Stimulated activated memory B cell treated with anti-CD40 and anti-IgM and Interleukin-4, amounts not matched to agents 10 μg/mL and 1 μg/mL and 100 μg/mL, for 72 hours (primary cell): ENCODE results near the gene APPL2.
"Not testable (repeated sequence)": the region's sequence is repeated elsewhere in the genome, so short reads cannot be mapped to it uniquely, and the experiment has no call there.

Experiments used
- ATAC-seq: fragments of 150-1000 bp; cut with Tn5 transposase; 2 replicates; pipeline ENCODE4 v1.10.0; 2021
- H3K27ac Mint-ChIP-seq: one replicate; pipeline ENCODE4 v1.8.0; 2022; ENCODE audit warnings: mild to moderate bottlenecking, mixed read lengths
- H3K27me3 Mint-ChIP-seq: one replicate; pipeline ENCODE4 v1.8.0; 2022; ENCODE audit warnings: mixed read lengths
- H3K36me3 Mint-ChIP-seq: one replicate; pipeline ENCODE4 v1.8.0; 2022; ENCODE audit warnings: mixed read lengths
- H3K4me1 Mint-ChIP-seq: one replicate; pipeline ENCODE4 v1.8.0; 2022; ENCODE audit warnings: mixed read lengths
- H3K4me3 Mint-ChIP-seq: one replicate; pipeline ENCODE4 v1.8.0; 2022; ENCODE audit warnings: mild to moderate bottlenecking, moderate library complexity, mixed read lengths
- H3K9me3 Mint-ChIP-seq: one replicate; pipeline ENCODE4 v1.8.0; 2022; ENCODE audit warnings: mixed read lengths

The APPL2 gene

GRCh38 chr12:105264771-105265170, 28.8 kb upstream of the APPL2 start:
- peaks cover 19% of the 10 kb centered on the region for H3K27me3 Mint-ChIP-seq

DNA sequence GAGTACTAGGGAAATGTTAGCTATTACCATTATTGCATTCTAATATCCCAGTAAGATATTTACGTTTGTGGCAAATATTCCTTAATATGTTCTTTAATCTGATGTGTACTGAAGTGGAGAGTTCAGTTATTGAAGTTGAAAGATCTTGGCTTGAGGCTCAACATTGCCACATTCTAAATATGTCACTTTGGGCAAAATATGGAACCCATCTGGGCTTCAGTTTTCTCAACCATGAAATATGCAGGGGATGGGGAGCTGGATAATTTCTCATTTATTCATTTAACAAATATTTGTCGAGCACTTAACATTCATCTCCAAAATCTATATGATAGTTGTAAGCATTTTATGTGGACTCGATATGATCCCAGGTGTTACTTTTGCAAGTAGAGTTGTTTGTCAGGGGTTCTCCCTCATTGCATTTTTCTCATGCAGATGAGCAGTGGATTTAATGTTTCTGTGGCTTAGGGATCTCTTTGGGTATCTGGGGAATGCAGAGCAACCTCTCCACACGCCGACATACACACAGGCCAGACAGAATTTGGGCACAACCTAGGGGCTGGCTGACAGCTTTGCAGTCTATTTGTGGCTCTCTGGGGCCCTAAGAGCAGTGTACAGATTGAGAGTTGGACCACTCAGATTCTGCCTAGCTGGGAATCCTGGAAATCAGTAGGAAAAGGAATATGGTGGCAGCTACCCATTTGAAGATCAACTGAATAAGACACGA, 26.6 kb upstream of the APPL2 start:
- Mint-ChIP-seq H3K27me3 (peaks cover 19% of the 10 kb centered on the region), H3K9me3 (no peaks in the 10 kb centered on the region), H3K27ac (no peak overlapping the region), H3K4me1 (peaks cover 13% of the 10 kb centered on the region), H3K4me3 (no peak overlapping the region), H3K36me3 (no peaks in the 10 kb centered on the region)
- ATAC-seq: no peak

More at GRCh38 chr12:105264771-105265170, 28.8 kb upstream of the APPL2 start:
- Mint-ChIP-seq H3K4me3 (no peak overlapping the region), H3K9me3 (no peaks in the 10 kb centered on the region), H3K4me1 (peaks cover 13% of the 10 kb centered on the region), H3K36me3 (no peaks in the 10 kb centered on the region), H3K27ac (no peak overlapping the region)
- no peak for ATAC-seq

DNA sequence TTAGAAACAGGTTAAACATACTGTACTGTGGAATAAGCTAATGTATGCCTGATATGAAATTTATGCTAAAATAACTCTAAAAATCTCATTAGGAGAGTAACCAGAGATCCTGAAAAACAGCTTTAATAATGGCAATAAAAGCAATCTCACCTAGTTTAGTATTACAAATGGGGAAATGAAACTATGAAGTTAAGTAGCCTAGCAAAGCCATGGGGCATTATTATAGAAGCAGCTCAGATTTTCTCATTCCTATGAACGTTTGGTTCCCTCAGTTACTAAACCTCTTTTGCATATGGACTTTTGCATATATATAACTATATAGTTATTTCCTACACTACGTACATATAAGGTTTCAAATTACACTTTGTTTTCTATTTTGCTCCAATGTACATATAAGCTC, 25.0 kb upstream of the APPL2 start:
- H3K4me1 Mint-ChIP-seq: peaks cover 13% of the 10 kb centered on the region
- H3K9me3 Mint-ChIP-seq: peaks cover 7% of the 10 kb centered on the region
- ATAC-seq: no peak
- H3K36me3 Mint-ChIP-seq: no peaks in the 10 kb centered on the region
- H3K4me3 Mint-ChIP-seq: no peak overlapping the region
- peaks cover 19% of the 10 kb centered on the region for H3K27me3 Mint-ChIP-seq
- H3K27ac Mint-ChIP-seq: no peak overlapping the region

DNA sequence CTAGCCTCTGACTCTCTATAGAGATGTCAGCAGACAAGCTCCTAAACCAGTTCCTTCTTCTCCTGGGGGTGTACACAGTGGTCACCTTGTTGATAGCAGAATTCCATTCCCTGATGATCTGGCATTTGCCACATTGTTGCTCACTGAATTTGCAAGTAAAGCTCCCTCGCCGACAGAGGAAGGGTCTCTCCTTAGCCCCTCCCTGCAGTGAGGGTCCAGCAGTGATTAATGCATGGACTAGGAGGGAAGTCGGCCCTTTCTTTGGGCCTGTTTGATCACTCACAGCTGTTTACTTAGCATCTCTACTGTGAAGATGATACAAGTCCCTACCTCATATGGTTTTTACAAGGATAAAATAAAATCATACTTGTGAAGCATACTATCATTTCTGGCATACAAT, 23.3 kb upstream of the APPL2 start:
- H3K4me3 Mint-ChIP-seq: no peak overlapping the region
- no peaks in the 10 kb centered on the region for H3K36me3 Mint-ChIP-seq
- no peak for ATAC-seq
- H3K4me1 Mint-ChIP-seq: peaks cover 13% of the 10 kb centered on the region
- peaks cover 8% of the 10 kb centered on the region for H3K9me3 Mint-ChIP-seq
- no peak overlapping the region for H3K27ac Mint-ChIP-seq
- H3K27me3 Mint-ChIP-seq: peaks cover 18% of the 10 kb centered on the region

GRCh38 chr12:105257321-105257728, 21.4 kb upstream of the APPL2 start:
- Mint-ChIP-seq H3K4me1 (peaks cover 13% of the 10 kb centered on the region), H3K36me3 (no peaks in the 10 kb centered on the region), H3K27ac (no peak overlapping the region), H3K9me3 (peaks cover 8% of the 10 kb centered on the region), H3K4me3 (no peak overlapping the region), H3K27me3 (peaks cover 6% of the 10 kb centered on the region)
- ATAC-seq: no peak

- Mint-ChIP-seq H3K27ac (no peak overlapping the region), H3K36me3 (no peaks in the 10 kb centered on the region), H3K27me3 (peaks cover 2% of the 10 kb centered on the region), H3K4me3 (no peak overlapping the region), H3K9me3 (peaks cover 8% of the 10 kb centered on the region), H3K4me1 (peaks cover 13% of the 10 kb centered on the region)
- no peak for ATAC-seq
These were observed 20.9 kb upstream of the APPL2 start for GRCh38 chr12:105256921-105257320.

GRCh38 chr12:105256431-105256830, 20.5 kb upstream of the APPL2 start:
- not testable (repeated sequence) for H3K27ac Mint-ChIP-seq, H3K36me3 Mint-ChIP-seq, ATAC-seq, H3K27me3 Mint-ChIP-seq, H3K4me3 Mint-ChIP-seq, H3K9me3 Mint-ChIP-seq
- peaks cover 12% of the 10 kb centered on the region for H3K4me1 Mint-ChIP-seq

GRCh38 chr12:105256011-105256410, 20.0 kb upstream of the APPL2 start:
- no peaks in the 10 kb centered on the region for H3K36me3 Mint-ChIP-seq
- H3K9me3 Mint-ChIP-seq: peaks cover 8% of the 10 kb centered on the region
- no peak for ATAC-seq
- H3K27me3 Mint-ChIP-seq: no peaks in the 10 kb centered on the region
- peaks cover 8% of the 10 kb centered on the region for H3K4me1 Mint-ChIP-seq
- no peak overlapping the region for H3K4me3 Mint-ChIP-seq
- H3K27ac Mint-ChIP-seq: no peak overlapping the region

- H3K4me3 Mint-ChIP-seq: no peak overlapping the region
- H3K27me3 Mint-ChIP-seq: no peaks in the 10 kb centered on the region
- H3K9me3 Mint-ChIP-seq: peaks cover 8% of the 10 kb centered on the region
- peak; percentile 24 for ATAC-seq
- no peaks in the 10 kb centered on the region for H3K4me1 Mint-ChIP-seq
- H3K36me3 Mint-ChIP-seq: no peaks in the 10 kb centered on the region
- H3K27ac Mint-ChIP-seq: no peak overlapping the region
These were observed 18.0 kb upstream of the APPL2 start for GRCh38 chr12:105253866-105254513.

DNA sequence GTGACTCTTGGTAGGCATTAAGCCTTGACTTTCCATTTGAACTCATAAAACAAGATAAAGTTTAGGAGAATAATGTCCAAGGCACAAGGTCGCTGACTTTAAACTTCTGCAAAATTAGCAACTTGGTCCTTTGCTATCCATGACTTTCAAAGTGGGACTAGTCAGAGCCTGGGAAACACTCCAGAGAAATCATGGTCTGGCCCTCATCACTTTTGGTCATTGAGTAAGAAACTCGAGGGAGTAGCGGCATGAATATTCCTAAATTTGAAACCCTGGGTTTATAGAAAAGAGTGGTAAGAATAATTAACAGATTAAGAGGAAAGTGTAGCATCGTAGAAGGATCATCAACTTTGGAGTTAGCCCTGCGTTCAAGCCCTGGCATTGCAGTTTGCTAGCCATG, 16.9 kb upstream of the APPL2 start:
- no peaks in the 10 kb centered on the region for H3K4me1 Mint-ChIP-seq
- no peaks in the 10 kb centered on the region for H3K36me3 Mint-ChIP-seq
- no peak overlapping the region for H3K27ac Mint-ChIP-seq
- H3K27me3 Mint-ChIP-seq: no peaks in the 10 kb centered on the region
- no peak for ATAC-seq
- peaks cover 8% of the 10 kb centered on the region for H3K9me3 Mint-ChIP-seq
- no peak overlapping the region for H3K4me3 Mint-ChIP-seq

GRCh38 chr12:105245776-105246427, 9.9 kb upstream of the APPL2 start:
- not testable (repeated sequence) for H3K4me1 Mint-ChIP-seq, H3K9me3 Mint-ChIP-seq, H3K36me3 Mint-ChIP-seq, H3K4me3 Mint-ChIP-seq, H3K27ac Mint-ChIP-seq, ATAC-seq
- peaks cover 20% of the 10 kb centered on the region for H3K27me3 Mint-ChIP-seq

- Mint-ChIP-seq H3K9me3 (no peaks in the 10 kb centered on the region), H3K27me3 (peaks cover 20% of the 10 kb centered on the region), H3K4me3 (no peak overlapping the region), H3K36me3 (no peaks in the 10 kb centered on the region), H3K4me1 (no peaks in the 10 kb centered on the region), H3K27ac (no peak overlapping the region)
- no peak for ATAC-seq
These were observed 9.3 kb upstream of the APPL2 start for GRCh38 chr12:105245291-105245690.

DNA sequence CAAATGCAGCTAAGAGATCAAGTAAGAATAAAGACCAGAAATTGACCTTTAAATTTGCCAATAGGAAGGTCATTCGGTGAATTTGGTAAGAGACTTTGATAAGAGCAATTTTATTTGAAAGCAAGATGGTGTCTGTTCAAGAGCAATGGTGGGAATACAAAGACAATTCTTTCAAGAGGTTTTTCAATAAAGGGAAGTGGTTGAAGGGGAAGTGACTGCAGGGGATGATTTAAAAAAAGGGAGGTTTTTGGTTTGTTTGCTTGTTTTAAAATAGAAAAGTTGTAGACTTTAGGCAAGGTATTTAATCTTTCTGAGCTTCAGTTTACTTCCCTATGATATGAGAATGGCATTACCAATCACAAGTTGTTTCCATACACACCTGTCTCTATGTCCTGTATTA, 4.3 kb upstream of the APPL2 start:
- Mint-ChIP-seq H3K9me3 (no peaks in the 10 kb centered on the region), H3K4me3 (no peak overlapping the region), H3K27ac (no peak overlapping the region), H3K27me3 (peaks cover 12% of the 10 kb centered on the region), H3K36me3 (no peaks in the 10 kb centered on the region), H3K4me1 (peaks cover 12% of the 10 kb centered on the region)
- ATAC-seq: no peak

- Mint-ChIP-seq H3K27me3 (peaks cover 4% of the 10 kb centered on the region), H3K4me3 (no peak overlapping the region), H3K36me3 (no peaks in the 10 kb centered on the region), H3K4me1 (peaks cover 21% of the 10 kb centered on the region), H3K9me3 (no peaks in the 10 kb centered on the region), H3K27ac (no peak overlapping the region)
- no peak for ATAC-seq
These were observed 3.3 kb upstream of the APPL2 start for GRCh38 chr12:105239304-105239703.

- Mint-ChIP-seq H3K27ac (no peak overlapping the region), H3K4me3 (no peak overlapping the region), H3K4me1 (peaks cover 35% of the 10 kb centered on the region), H3K27me3 (no peaks in the 10 kb centered on the region), H3K9me3 (no peaks in the 10 kb centered on the region), H3K36me3 (no peaks in the 10 kb centered on the region)
- no peak for ATAC-seq
These were observed 1.7 kb upstream of the APPL2 start for GRCh38 chr12:105237666-105238065.

GRCh38 chr12:105235281-105235731, 668 bp downstream of the APPL2 start:
- H3K27ac Mint-ChIP-seq: peak overlapping the region; percentile 73
- peak overlapping the region; percentile 77 for H3K4me3 Mint-ChIP-seq
- peaks cover 41% of the 10 kb centered on the region for H3K4me1 Mint-ChIP-seq
- no peak for ATAC-seq
- no peaks in the 10 kb centered on the region for H3K36me3 Mint-ChIP-seq
- H3K9me3 Mint-ChIP-seq: no peaks in the 10 kb centered on the region
- no peaks in the 10 kb centered on the region for H3K27me3 Mint-ChIP-seq
